Retina (tissue), 1 donor: ENCODE data around the gene DPYSL5.
"Not testable (repeated sequence)": the region's sequence is repeated elsewhere in the genome, so short reads cannot be mapped to it uniquely, and the experiment has no call there.

Experiments used
- DNase-seq: peaks from one replicate; pipeline ENCODE4 v3.0.0-alpha.2; 2016

The DPYSL5 gene, protein sequence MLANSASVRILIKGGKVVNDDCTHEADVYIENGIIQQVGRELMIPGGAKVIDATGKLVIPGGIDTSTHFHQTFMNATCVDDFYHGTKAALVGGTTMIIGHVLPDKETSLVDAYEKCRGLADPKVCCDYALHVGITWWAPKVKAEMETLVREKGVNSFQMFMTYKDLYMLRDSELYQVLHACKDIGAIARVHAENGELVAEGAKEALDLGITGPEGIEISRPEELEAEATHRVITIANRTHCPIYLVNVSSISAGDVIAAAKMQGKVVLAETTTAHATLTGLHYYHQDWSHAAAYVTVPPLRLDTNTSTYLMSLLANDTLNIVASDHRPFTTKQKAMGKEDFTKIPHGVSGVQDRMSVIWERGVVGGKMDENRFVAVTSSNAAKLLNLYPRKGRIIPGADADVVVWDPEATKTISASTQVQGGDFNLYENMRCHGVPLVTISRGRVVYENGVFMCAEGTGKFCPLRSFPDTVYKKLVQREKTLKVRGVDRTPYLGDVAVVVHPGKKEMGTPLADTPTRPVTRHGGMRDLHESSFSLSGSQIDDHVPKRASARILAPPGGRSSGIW

DNA sequence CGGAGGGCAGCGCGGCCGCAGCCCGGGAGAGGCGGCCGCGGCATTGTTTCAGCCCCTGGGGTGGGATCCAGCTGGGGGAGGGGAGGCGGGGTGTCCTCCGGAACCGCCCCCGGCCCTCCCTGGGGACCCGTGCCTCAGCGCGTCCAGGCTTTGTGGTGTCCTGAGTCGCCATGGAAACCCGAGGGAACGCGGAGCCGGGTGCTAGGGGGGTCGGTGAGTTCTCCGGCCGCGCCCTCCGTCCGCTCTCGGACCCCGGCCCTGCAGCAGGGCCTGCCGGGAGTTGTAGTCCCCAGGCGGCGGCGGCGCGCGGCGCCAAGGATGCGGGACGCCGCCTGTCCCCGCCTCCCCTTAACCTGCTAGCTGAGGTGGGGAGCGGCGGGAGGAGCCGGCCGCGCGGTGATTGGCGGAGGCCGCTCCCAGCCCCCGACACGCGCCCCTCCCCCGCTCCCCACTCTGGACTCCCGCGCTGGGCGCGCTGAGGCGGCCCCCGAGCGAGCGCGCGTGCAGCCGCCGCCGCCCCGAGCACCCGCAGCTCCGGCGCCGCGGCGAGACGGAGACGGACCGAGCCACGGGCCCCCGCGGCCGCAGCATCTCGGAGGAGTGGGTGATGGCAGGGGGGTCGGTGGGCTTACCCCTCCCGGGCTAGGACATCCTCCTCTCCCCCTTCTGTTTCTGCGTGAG lies at the start of gene DPYSL5:
DPYSL5 (plus strand) TSS at position 478 of the 681 bp plus-strand sequence. CDS start 50,368 bp downstream, outside the sequence.
- peak; percentile 96 for DNase-seq

DNA sequence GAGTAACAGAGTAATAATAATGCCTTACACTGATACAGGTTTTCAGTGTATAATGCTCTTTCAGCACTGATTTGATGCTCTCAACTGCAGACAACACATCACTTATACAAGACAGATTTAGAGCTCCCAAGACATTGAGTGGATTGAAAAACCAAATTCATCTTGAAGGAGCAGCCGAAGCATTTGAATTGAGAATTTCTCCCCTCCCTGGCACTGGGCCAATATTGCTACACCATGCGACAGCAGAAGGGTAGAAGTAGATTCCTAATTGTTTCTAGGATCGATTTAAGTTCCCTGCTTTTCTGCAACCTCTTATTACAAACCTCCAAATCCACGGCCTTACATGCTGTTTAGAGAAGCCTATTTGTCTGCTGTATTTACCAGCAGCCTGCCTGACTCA lies 46.6 kb upstream of the DPYSL5 start:
- no peak for DNase-seq

DNA sequence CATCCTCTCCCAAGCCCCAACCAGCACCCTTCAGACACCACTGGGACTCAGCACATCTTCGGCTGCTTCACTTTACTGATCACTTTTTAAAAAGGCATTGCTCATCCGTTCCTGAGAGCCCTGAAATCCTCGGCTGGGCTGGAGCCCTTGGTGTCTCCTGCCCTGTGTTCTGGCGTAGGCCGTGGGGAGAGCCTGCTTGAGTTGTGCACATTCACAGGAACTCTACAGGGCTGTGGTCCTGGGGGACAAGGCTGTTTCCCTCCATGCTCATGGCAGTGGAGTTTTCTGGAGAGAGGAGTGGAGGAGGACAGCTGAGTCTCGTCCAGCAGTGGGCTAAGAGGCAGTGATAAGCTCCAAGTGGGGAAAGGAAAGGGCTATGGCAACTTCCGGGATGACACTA lies 46.1 kb upstream of the DPYSL5 start:
- no peak for DNase-seq

- no peak for DNase-seq
Observed at GRCh38 chr2:26805241-26805676, 42.7 kb upstream of the DPYSL5 start.

DNA sequence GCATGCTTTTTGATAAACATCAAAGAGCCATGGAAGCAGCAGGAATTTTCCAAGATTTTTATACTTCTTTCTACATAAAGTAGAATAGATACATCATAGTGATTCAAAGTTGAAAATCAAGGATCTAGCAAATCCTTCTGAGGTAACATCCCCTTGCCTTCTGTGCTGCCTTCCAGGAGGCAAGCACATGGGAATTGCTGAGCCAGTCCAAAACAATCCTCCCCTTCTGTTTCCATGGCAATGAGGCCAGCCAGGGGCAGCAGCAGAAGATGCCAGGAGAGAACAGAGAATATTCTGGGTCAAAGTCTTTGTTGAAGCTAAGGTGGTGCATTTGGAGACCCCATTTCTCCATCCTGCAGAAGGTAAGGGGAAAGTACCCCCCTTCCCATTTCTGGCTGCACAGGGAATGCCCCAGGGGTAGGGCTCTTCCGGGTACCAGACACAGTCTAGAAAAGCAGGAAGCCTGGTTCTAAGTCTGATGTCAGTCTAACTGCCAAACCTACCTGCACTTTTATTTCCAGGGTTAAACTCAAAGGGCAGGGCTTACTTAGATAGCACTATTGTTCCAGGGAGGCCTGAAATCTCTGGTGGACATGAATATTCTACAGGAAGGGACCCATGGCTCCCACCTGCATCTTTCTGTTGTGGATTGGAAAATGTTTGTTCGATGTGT lies 40.0 kb upstream of the DPYSL5 start:
- peak; percentile 65 for DNase-seq

DNA sequence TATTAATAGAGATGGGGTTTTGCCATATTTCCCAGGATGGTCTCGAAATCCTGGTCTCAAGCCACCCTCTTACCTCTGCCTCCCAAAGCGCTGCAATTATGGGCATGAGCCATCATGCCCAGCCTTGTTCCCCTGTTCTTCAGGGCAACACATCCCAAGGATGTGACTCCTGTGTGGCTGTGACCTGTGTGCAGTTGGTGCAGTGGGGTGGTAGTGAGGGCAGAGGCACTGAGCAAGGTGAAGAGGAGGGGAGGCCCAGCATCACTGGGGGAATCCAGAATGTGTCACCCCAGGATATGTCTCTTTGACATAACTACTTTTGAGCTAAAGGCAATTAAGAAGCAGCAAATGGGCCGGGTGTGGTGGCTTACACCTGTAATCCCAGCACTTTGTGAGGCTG lies 38.7 kb upstream of the DPYSL5 start:
- DNase-seq = no peak

- DNase-seq = no peak
Observed at GRCh38 chr2:26809876-26810577, 37.9 kb upstream of the DPYSL5 start.

- DNase-seq = no peak
Observed at GRCh38 chr2:26811261-26811660, 36.7 kb upstream of the DPYSL5 start.

DNA sequence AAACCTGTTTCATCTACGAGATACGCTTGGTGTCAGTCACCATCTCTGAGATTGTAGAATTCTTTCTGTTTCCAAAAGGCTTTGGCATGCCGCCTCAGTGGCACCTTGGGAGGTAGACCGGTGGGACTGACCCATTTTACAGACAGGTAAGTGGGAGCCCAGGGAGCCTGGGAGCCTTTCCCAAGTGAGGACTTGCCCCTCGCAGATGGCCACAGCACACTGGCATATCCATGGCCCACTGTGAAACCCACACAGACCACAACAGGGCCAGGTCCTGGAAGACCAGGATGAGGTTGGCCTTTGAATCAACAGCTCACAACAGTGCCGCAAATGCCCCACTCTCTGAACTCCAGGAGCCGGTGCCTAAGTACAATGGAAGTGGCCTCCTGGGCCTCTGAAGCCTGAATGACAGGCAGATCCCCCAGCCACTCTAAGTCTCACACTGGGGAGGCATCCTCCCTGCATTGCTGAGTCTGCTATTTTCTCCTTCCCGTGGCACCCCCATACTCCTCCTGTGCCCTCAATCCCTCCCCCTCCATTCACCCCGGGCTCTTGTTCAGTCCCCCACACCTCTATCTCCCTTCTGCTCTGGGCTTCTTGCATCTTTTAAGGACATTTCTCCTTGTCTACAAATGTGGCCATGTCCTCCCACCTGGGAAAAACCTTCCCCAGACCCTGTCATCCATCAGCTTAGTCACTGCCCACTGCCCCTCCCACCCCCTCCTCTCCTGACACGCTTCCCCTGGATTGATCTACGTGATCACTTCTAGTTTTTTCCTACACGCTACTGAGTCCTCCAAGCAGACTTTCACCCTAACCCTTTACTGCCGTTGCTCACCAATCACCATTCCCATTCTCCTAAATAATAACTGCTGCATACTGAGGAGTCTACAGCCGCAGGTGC lies 35.9 kb upstream of the DPYSL5 start:
- DNase-seq = no peak

GRCh38 chr2:26812731-26813130 lies 35.2 kb upstream of the DPYSL5 start:
- DNase-seq = no peak

- DNase-seq = not testable (repeated sequence)
Observed at GRCh38 chr2:26814072-26814765, 33.7 kb upstream of the DPYSL5 start.

- no peak for DNase-seq
Observed at GRCh38 chr2:26816893-26817292, 31.0 kb upstream of the DPYSL5 start.

GRCh38 chr2:26818255-26818654 lies 29.7 kb upstream of the DPYSL5 start:
- no peak for DNase-seq

DNA sequence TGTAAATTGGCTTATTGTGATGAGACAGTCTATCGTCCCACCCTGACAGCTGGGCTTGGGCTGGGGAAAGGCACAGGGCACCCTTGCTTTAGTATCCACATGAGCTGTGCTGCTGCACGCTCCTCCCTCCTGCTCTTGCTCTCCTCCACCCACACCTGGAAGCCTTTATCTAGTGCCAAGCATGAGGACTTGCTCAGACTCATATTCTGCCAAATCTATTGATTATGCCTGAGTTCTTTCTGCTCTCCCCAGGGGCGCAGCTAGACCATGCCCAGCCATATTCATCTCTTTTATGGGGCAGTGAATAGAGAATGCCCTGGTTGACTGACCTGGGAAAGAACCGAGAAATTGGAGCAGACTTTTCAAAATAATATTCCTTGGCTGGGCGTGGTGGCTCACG lies 29.0 kb upstream of the DPYSL5 start:
- no peak for DNase-seq

- no peak for DNase-seq
Observed at GRCh38 chr2:26820932-26821331, 27.0 kb upstream of the DPYSL5 start.

DNA sequence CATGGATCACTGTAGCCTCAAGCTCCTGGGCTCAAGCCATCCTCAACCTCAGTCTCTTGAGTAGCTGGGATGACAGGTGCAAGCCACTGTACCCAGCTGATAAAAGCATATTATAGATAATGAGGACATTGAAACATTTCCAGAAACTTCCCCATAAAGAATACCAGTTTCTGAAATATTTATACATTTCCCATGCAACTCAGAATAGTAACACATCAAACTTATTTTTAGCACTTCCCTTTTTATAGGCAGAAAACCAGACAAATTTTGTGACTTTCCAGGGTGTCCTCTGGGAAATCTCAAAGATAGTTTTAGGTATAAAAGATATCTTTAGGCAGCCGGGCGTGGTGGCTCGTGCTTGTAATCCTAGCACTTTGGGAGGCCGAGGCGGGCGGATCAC lies 25.1 kb upstream of the DPYSL5 start:
- DNase-seq = no peak

DNA sequence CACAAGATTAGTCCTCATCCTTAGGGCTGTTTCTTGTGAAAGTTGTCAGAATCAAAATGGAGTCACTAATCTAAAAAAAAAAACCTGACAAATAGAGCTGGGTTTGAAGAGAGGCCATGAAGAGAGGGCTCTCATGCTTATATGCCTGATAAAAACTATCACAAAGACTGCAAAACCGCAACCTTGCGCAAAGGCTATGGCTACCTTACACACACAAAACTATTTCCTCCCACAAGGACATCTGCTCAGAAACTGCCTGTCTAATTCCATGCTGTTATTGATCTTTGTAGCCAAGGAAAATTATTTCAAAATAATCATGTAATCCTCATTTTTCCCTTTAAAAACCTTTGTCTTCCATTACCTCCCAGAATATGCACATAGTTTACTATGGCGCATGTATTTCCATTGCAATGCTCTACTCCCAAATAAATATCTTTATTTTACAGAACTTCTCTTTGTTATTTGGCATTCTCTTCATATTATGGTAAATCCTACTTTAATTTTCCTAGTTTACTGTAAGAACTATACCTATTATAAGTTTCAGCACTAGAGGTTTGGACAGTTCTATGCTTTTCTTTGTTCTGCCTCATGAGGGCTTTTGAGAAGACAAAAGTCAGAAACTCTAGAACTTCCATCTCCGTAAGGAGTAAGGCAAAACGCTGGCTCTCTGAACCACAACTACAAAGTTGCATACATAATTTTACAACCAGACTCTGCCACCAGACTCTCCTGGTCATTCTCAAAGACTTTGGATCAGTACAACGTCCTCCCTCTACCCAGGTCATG lies 9.6 kb upstream of the DPYSL5 start:
- no peak for DNase-seq

GRCh38 chr2:26840937-26841610 lies 6.9 kb upstream of the DPYSL5 start:
- no peak for DNase-seq

GRCh38 chr2:26843041-26843440 lies 4.9 kb upstream of the DPYSL5 start:
- no peak for DNase-seq

GRCh38 chr2:26845021-26845420 lies 2.9 kb upstream of the DPYSL5 start:
- no peak for DNase-seq
